Lower leg skin (tissue), 4 donors: ENCODE results near the gene WDR5. TPM values are rescaled to one million over a fixed set of nuclear protein-coding genes. Genes with fewer than 3 reads are reported as not detected.
"Not testable (repeated sequence)": the region's sequence is repeated elsewhere in the genome, so short reads cannot be mapped to it uniquely, and the experiment has no call there.

Experiments
- DNase-seq, 2 donors: peaks; one replicate each; pipeline ENCODE4 v3.0.0-alpha.2; 2019; ENCODE audit warnings: low spot score in 2 of 2
- H3K4me3 ChIP-seq: fragments of 200-600 bp; sonication (generic); 2 replicates; pipeline ENCODE4 v1.5.1; 2017; ENCODE audit warnings: mild to moderate bottlenecking, low read depth; ENCODE audit not compliant: poor library complexity, severe bottlenecking
- POLR2A ChIP-seq, 2 donors: fragments of 450-650 bp; IDR thresholded peaks; one replicate each; pipeline ENCODE4 v1.6.1; 2016 to 2017; ENCODE audit warnings: antibody characterized with exemption in 2 of 2, mild to moderate bottlenecking in 1 of 2, moderate library complexity in 1 of 2
- WGBS, 2 donors: methylation state at CpG; one replicate each; pipeline ENCODE4 v1.1.5; 2018; 5-methylcytosine and 5-hydroxymethylcytosine counted together
- intact Hi-C: fragments of 100-400 bp; cut with DNase I; formaldehyde crosslinking; loops from one replicate; pipeline ENCODE4 v1.15.0; 2023; ENCODE audit warnings: low total_unique reads
- total RNA-seq, 4 donors: library from RNA; depleted of rRNA; stranded (reverse); fragments of >200 nt; gene quantifications; one replicate each; pipeline ENCODE4 v1.1.0, GENCODE V29; 2016
- TF ChIP-seq, protein P1 (sequence below), 3 donors: fragments of 450-650 bp; IDR thresholded peaks; one replicate each; pipeline ENCODE4 v1.5.1; 2016; ENCODE audit warnings: antibody characterized with exemption in 3 of 3, mild to moderate bottlenecking in 3 of 3, moderate library complexity in 2 of 3

WDR5 gene
- total RNA-seq, 4 donors from 2014 or later: 16.1 to 23.8 (median 19.6) TPM

DNA sequence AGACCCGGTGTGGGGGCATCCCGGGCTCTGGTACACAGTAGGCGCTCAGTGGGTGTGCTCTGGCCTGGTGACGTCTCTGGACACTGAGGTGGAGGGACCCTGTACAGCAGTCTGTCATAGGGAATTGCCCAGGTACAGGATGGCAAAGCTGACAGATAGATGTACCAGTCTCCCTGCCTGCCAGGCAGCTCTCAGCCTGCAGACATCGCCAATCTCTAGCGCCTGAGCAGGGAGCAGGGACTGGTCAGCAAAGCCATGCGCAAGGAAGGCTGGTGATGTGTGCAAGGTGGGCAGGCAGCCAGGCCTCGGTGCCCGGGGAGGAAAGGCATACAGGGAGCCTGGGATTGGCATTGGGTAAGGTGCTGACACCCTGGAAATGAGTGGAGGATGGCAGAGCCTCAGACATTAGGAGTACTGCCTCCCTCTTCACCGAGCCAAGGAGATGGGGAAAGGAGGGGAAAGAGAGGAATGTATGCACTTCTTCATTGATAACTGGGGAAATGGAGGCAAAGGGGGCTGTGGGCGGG, 34.2 kb upstream of the WDR5 start:
- intact Hi-C loops: no loop called here
- H3K4me3 ChIP-seq: no peak overlapping the region
- DNase-seq: no peak
- TF ChIP-seq, protein P1, sequence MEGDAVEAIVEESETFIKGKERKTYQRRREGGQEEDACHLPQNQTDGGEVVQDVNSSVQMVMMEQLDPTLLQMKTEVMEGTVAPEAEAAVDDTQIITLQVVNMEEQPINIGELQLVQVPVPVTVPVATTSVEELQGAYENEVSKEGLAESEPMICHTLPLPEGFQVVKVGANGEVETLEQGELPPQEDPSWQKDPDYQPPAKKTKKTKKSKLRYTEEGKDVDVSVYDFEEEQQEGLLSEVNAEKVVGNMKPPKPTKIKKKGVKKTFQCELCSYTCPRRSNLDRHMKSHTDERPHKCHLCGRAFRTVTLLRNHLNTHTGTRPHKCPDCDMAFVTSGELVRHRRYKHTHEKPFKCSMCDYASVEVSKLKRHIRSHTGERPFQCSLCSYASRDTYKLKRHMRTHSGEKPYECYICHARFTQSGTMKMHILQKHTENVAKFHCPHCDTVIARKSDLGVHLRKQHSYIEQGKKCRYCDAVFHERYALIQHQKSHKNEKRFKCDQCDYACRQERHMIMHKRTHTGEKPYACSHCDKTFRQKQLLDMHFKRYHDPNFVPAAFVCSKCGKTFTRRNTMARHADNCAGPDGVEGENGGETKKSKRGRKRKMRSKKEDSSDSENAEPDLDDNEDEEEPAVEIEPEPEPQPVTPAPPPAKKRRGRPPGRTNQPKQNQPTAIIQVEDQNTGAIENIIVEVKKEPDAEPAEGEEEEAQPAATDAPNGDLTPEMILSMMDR (IDR thresholded peaks at IDR 0.05): no peak
- TF ChIP-seq POLR2A (IDR thresholded peaks at IDR 0.05): no peak
- WGBS, 2 donors: 67% methylated on average over 11 of the region's 11 CpGs

DNA sequence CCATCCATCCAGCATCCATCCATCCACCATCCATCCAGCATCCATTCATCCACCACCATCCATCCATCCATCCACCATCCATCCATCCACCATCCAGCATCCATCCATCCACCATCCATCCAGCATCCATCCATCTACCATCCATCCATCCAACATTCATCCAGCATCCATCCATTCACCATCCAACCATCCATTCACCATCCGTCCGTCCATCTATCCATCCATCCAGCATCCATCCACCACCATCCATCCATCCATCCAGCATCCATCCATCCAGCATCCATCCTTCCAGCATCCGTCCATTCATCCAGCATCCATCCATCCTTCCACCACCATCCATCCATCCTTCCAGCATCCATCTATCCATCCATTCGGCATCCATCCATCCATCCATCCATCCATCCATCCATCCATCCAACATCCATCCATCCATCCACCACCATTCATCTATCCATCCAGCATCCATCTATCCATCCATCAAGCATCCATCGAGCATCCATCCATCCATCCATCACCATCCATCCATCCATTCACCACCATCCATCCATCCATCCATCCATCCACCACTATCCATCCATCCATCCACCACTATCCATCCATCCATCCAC, 32.4 kb upstream of the WDR5 start:
- intact Hi-C loops: no loop called here
- H3K4me3 ChIP-seq: no peak overlapping the region
- TF ChIP-seq, protein P1 (IDR thresholded peaks at IDR 0.05): peak in 1 of 3 donors; percentile 8
- no peak for TF ChIP-seq POLR2A (IDR thresholded peaks at IDR 0.05)
- WGBS, 2 donors: 72% methylated on average over 5 of the region's 5 CpGs
- DNase-seq: no peak

DNA sequence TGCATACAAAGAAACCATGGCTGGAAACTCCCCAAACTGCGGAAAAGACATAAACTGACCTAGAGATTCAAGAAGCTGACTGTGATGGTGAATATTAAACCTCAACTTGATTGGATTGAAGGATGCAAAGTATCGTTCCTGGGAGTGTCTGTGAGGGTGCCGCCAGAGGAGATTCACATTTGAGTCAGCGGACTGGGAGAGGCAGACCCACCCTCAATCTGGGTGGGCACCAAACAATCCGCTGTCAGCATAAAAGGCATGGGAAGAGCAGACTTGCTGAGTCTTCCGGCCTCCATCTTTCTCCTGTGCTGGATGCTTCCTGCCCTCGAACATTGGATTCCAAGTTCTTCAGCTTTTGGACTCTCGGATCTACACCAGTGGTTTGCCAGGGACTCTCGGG, 24.8 kb upstream of the WDR5 start:
- DNase-seq: no peak
- 85 to 88% methylated on average over 9 of the region's 9 CpGs for WGBS, 2 donors
- intact Hi-C loops: no loop called here
- no peak overlapping the region for H3K4me3 ChIP-seq
- TF ChIP-seq, protein P1 (IDR thresholded peaks at IDR 0.05): no peak
- no peak for TF ChIP-seq POLR2A (IDR thresholded peaks at IDR 0.05)

DNA sequence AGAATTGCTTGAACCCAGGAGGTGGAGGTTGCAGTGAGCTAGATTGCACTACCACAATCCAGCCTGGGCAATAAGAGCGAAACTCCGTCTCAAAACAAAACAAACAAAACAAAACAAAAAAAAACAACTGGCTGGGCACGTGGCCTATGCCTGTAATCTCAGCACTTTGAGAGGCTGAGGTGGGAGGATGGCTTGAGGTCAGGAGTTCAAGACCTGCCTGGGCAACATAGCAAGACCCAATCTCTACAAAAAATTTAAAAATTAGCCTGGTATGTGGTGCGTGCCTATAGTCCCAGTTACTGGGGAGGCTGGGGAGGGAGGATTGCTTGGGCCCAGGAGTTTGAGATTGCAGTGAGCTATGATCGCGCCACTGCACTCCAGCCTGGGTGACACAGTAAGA, 23.3 kb upstream of the WDR5 start:
- TF ChIP-seq, protein P1 (IDR thresholded peaks at IDR 0.05): no peak
- TF ChIP-seq POLR2A (IDR thresholded peaks at IDR 0.05): no peak
- H3K4me3 ChIP-seq: no peak overlapping the region
- WGBS, 2 donors: 91 to 95% methylated on average over 6 of the region's 6 CpGs
- intact Hi-C loops: no loop called here
- no peak for DNase-seq

DNA sequence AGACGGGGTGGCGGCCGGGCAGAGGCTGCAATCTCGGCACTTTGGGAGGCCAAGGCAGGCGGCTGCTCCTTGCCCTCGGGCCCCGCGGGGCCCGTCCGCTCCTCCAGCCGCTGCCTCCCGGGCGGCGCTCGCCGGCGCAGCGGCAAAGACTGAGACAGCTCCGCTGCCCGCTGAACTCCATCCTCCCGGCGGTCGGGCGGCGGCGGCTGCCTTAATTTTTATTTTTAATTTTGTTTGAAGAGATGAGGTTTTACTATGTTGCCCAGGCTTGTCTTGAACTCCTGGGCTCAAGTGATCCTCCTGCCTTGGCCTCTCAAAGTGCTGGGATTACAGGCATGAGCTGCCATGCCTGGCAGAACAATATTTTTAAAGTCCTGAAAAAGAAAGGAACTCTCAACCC, 16.9 kb upstream of the WDR5 start:
- intact Hi-C loops: not testable (repeated sequence)
- 97% methylated on average over 17 to 18 of the region's 26 CpGs for WGBS, 2 donors

DNA sequence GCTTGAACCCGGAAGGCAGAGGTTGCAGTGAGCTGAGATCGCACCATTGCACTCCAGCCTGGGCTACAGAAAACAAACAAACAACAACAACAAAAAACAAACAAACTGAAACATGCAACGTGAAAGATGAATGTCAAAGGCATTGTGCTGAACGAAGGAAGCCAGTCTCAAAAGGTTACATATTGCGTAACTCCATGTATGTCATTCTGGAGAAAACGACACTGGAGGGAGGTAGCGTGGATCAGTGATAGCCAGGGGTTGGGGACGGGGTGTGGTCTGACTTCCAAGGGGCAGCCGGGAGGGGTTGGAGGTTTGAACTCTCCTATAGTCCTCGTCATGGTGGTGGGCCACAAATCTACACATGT, 12.1 kb upstream of the WDR5 start:
- 71 to 73% methylated on average over 10 of the region's 10 CpGs for WGBS, 2 donors
- no peak overlapping the region for H3K4me3 ChIP-seq
- TF ChIP-seq, protein P1 (IDR thresholded peaks at IDR 0.05): no peak
- TF ChIP-seq POLR2A (IDR thresholded peaks at IDR 0.05): no peak
- DNase-seq: no peak
- intact Hi-C loops: no loop called here

More for the DNA sequence above, 16.9 kb upstream of the WDR5 start:
- DNase-seq, H3K4me3 ChIP-seq: not testable (repeated sequence)
